KG1 (cell line): Measurements from ENCODE around the gene CAMTA1.

Source experiments
- DNase-seq: peaks from one replicate; lab custom pipeline; 2025; lab: John Stamatoyannopoulos, UW

CAMTA1 gene

DNA sequence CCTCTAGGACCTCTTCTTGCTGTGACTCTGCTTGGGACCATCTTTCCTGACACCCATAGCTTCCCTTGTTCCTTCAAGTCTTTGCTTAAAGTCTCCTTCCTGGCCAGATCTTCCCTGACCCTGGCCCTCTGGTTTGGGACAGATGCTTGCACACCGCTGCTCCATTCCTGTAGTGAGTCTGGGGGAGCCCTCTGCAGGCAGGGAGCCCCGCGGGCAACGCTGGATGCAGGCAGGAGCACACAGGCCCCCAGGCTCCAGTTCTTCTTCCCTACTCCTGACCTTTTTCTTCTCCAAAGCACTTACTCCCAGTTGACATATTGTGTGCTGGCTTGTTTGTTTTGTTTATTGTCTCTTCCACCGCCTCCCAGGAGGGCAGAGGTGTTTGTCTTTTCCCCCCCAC is 413.4 kb downstream of the CAMTA1 start:
- DNase-seq = no peak

GRCh38 chr1:7199077-7199779 is 414.0 kb downstream of the CAMTA1 start:
- no peak for DNase-seq

- peak; percentile 14 for DNase-seq
Observed at GRCh38 chr1:7207875-7208646, 422.8 kb downstream of the CAMTA1 start.

DNA sequence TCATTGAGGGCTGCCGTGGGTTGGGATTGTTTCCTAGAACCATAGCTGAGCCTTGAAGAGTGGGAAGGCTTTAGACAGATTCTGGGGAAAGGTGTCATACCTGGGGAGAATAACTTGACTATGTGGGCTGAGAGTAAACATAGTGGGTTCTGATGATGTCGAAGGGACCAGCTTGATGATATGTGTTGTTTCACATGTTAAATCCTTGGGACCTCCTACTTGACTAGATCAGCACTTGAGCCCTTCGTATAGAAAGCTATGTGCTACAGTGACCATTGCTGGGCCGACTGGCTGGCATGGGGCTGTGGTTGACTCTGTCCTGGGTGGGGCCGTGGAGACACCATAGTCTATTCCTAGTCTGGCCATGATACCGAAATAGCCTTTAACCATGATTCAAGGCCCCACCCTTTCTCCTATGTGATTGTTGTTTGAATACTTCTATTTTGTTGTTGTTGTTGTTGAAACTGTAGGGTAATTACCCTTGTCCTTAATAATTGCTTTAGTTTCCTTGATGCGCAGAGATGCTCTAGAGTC is 423.5 kb downstream of the CAMTA1 start:
- DNase-seq = no peak

DNA sequence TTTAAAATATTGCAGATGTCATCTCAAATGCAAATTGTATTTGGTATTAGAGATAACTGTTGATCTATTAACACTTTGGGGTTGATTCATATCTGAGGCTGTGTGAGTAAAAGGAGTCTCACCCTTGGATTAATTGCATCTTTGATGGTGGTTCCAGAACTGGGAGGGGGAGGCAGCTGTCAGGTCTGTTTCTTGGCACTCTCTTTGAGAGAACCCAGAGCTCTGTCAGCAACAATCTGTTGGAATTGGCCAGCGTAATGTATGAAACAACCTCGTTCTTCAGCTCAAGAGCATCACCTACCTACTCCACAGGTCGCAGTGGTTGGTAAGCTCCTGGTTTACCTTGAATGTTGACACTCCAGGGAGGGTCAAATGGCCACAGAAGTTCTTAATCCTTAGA is 424.1 kb downstream of the CAMTA1 start:
- DNase-seq = no peak

DNA sequence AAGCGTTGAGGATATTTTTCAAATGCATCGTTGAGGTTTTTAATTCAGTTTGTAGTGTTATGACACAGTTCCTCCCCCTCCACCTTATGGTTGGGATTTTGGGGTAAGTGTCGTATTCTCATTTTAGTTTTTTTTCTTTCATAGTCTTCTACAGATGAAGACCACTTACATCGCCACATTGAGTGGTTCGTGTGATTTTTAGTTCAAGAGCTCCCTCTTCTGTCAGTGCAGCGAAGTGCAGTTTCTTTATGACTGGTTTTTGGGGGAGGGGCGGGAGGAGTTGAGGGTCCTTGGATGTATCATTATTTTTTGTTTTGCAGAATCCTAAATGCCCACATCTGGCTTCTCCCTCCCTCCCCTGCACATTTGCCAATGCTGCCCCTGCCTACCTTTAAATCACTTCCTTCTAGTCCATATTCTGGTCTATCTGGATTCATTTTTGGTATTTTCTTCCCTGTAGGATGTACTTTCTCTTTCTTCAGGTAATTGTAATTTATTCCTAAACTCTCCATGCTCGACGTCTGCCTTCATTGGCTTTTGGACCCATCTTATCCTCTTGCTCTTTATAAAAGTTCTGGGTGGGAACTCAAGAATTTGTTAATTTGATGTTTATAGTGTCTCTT is 433.1 kb downstream of the CAMTA1 start:
- DNase-seq = peak; percentile 53

- DNase-seq = no peak
Observed at GRCh38 chr1:7219031-7219430, 433.8 kb downstream of the CAMTA1 start.

DNA sequence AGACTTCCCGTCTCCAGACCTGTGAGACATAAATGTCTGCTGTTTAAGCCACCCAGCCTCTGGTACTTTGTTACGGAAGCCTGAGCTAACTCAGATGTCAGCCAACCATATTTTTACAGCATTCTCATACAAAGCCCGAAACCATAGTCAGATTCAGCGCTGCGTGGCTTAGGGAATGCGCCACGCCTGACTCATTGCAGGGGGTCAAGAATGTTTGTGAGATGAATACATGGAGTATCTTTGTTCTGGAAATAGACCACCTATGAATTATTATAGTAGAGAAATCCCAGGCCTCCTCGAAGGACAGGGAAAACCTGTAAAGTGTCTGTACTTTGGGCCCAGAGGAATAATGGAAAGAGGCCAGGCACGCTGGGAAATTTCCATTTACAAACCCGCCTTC is 434.8 kb downstream of the CAMTA1 start:
- no peak for DNase-seq

- no peak for DNase-seq
Observed at GRCh38 chr1:7220712-7221252, 435.5 kb downstream of the CAMTA1 start.

DNA sequence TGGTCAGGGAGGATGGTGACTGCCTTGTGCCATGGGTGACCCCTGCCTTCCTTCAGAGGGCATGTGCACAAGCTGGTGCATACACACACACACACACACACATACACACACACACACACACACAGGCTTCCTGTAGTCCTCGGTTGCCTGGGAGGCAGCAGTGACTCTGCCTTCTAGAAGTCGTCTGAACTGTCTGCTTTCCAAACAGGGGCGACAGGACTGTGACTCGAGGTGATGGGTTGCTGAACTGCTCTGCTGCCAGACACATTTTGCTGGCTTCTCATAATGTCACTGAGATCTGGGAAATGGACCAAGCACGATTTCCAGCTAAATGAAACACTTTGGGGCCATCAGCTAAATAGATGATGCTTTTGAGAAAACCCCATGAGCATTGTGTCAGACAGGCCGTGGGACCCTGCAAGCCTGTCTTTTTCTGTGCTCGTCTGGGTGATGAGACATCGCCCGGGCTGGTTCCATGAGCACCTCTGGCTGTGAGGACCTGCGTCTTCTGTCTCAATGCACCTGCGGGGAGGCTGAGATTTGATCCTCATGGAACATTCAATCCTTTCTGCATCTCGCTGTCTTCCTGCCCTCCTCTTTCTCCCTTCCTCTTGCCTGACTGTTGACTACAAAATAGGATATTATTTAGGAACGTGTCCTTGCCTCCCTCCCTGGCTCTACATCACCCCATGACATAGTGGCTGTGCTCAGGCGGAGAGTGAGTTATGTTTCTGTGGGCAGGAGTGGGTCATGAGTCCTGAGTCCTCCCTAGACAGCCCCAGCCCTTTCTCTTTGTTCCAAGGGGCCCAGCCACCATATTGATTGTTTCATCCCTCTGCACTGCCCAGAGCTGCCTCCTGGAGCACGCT is 436.8 kb downstream of the CAMTA1 start:
- DNase-seq = no peak

DNA sequence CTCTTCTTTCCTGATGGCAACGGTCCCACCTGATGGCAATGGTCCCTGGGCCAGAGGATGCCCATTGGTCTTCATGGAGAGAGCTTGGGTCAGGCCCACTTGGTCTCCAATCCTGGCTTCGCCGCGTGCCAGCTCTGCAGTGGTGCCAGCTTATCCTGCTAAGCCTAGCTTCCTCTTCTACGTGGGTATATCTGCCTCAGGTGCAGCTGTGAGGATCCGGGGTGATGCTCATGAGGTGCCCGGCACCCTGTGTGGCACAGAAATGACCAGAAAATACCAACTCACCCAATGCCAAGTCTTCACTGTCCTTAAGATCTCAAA is 437.4 kb downstream of the CAMTA1 start:
- DNase-seq = no peak

GRCh38 chr1:7223334-7224080 is 438.3 kb downstream of the CAMTA1 start:
- DNase-seq = no peak

DNA sequence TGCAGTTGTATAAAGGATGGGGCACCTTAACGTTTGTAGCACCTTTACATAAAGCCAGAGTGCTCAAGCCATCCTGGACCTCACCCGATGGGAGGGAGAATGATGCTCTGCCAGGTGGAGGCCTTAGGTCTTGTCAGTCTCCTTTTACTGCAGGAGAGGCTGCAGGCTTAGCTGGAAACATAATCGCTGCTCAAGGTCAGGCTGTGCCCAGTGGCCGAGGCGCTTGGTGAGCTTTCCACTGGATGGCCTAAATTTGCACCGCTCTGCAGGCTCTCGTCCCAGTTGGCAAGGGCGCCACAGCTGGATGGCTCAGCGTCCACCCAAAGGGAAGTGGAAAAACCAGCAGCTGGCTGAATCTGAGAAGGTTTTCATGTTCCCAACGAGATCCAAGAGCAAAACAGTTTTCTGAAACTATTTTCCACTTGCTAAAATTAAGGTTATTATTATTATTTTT is 438.9 kb downstream of the CAMTA1 start:
- no peak for DNase-seq

DNA sequence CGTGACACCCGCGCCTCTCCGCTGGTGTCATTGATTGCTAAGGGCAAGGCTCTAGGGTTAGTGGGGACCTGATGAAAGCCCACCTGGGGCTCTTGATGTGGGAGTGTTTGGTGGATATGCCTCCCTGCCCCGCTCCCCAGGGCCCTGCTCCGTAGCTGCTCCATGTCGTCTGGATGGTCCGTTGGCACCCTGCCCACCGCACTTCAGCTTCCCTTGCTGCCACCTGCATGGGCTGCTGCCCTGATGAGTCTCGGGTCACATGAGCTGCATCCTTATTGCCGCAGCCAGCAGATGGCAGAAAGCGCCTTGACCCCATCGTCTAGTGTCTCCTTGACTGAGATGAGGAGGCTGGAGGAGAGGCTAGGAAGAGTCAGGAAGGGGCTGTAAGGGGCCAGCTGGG is 439.4 kb downstream of the CAMTA1 start:
- no peak for DNase-seq

GRCh38 chr1:7225711-7226505 is 440.7 kb downstream of the CAMTA1 start:
- no peak for DNase-seq

GRCh38 chr1:7227654-7228053 is 442.4 kb downstream of the CAMTA1 start:
- DNase-seq = no peak

- no peak for DNase-seq
Observed at GRCh38 chr1:7228252-7228961, 443.2 kb downstream of the CAMTA1 start.

GRCh38 chr1:7229186-7229585 is 443.9 kb downstream of the CAMTA1 start:
- no peak for DNase-seq
